ENCODE measurements around the gene COPRS. TPM values are rescaled to one million over a fixed set of nuclear protein-coding genes. Genes with fewer than 3 reads are reported as not detected.

The COPRS gene
- total and polyA plus RNA-seq, 2 of the 13 experiments (the other 11 are each of a cell fraction or from before 2014, with no cell fraction given) = 22.7 to 93.8 TPM

GRCh38 chr17:31842195-31843069 lies 16.6 kb downstream of the COPRS start (continued):
- TF ChIP-seq PBX3 (CRISPR knock-in tag; IDR thresholded peaks at IDR 0.05; ENCODE audit: borderline replicate concordance) (no peak), YEATS4 (CRISPR knock-in tag; IDR thresholded peaks at IDR 0.05; ENCODE audit: borderline replicate concordance) (0 out of 2 replicates have a peak, but pooled peaks have one; percentile 20), ZNF33B (CRISPR knock-in tag; IDR thresholded peaks at IDR 0.05) (peak; percentile 54; the same call in 1 of the 2 replicates), STAG1 (CRISPR knock-in tag; IDR thresholded peaks at IDR 0.05) (peak; percentile 98), ZNF205 (CRISPR knock-in tag; IDR thresholded peaks at IDR 0.05) (0 out of 2 replicates have a peak, but pooled peaks have one; percentile 16), HDAC1 (CRISPR knock-in tag; IDR thresholded peaks at IDR 0.05) (peak; percentile 49; the same call in 1 of the 2 replicates), ZNF800 (CRISPR knock-in tag; IDR thresholded peaks at IDR 0.05) (0 out of 2 replicates have a peak, but pooled peaks have one; percentile 62), ZNF232 (CRISPR knock-in tag; IDR thresholded peaks at IDR 0.05; ENCODE audit: borderline replicate concordance) (peak; percentile 56; the same call in 1 of the 2 replicates), ZNF605 (CRISPR knock-in tag; IDR thresholded peaks at IDR 0.05) (peak; percentile 62; the same call in 1 of the 2 replicates), MXD3 (CRISPR knock-in tag; IDR thresholded peaks at IDR 0.05) (0 out of 2 replicates have a peak, but pooled peaks have one; percentile 10), DMAP1 (CRISPR knock-in tag; IDR thresholded peaks at IDR 0.05) (no peak; the same call in 1 of the 2 replicates), RXRB (CRISPR knock-in tag; IDR thresholded peaks at IDR 0.05; ENCODE audit: borderline replicate concordance) (0 out of 2 replicates have a peak, but pooled peaks have one; percentile 35), GLMP (CRISPR knock-in tag; IDR thresholded peaks at IDR 0.05; ENCODE audit: borderline replicate concordance) (no peak), ZNF317 (CRISPR knock-in tag; IDR thresholded peaks at IDR 0.05) (0 out of 2 replicates have a peak, but pooled peaks have one; percentile 28), ZSCAN20 (CRISPR knock-in tag; IDR thresholded peaks at IDR 0.05; ENCODE audit: borderline replicate concordance) (no peak), NAIF1 (CRISPR knock-in tag; IDR thresholded peaks at IDR 0.05; ENCODE audit: borderline replicate concordance) (no peak; the same call in none of the 2 replicates), ZNF569 (CRISPR knock-in tag; IDR thresholded peaks at IDR 0.05; ENCODE audit: borderline replicate concordance) (no peak), SALL1 (CRISPR knock-in tag; IDR thresholded peaks at IDR 0.05) (peak; percentile 66), ZNF350 (CRISPR knock-in tag; IDR thresholded peaks at IDR 0.05; ENCODE audit: borderline replicate concordance, low read depth) (peak; percentile 49; the same call in 1 of the 2 replicates), FOXP4 (CRISPR knock-in tag; IDR thresholded peaks at IDR 0.05) (0 out of 2 replicates have a peak, but pooled peaks have one; percentile 31), ZNF382 (CRISPR knock-in tag; IDR thresholded peaks at IDR 0.05; ENCODE audit: borderline replicate concordance) (no peak), ZNF670 (CRISPR knock-in tag; IDR thresholded peaks at IDR 0.05; ENCODE audit: borderline replicate concordance) (no peak)

Measured in HepG2 (cell line).